ENCODE measurements around the gene TMPRSS4.

DNA sequence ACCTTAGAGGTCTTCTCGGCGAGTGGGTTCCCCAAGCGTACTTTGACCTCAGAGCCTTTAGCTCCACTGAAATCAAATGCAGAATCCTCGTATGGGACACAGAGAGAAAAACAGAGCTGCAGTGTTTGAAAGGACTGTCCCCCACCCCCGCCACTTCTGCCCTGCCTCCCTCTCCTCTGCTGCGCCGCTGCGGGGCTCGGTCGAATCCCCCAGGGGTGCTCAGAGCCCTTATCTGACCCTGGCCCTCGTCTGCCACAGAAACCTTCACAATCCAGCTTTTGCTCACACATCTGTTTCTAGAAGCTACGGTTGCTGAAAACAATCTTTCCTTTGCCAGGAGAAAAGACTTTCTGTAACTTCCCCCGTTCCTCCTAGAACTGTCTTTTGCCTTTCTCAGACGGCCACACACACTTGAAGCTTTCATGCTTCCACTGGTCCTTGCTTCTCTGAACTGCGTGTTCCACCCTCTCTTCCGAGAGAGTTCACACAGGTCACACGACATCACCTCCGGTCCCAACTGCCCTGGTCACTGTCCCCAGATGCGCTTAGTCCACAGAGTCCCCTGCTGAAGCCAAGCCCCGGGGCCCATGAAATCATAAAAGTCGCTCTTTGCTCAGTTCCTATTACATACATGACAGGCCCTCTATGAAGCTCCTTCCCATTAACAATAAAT lies 6.1 kb downstream of the TMPRSS4 start:
- TF ChIP-seq CTCF (conservative IDR thresholded peaks at IDR 0.05; ENCODE audit: low read length) (no peak), EZH2phosphoT487 (IDR thresholded peaks at IDR 0.05; ENCODE audit: borderline replicate concordance) (no peak)
